IPS-NIHi7 (cell line): ENCODE measurements around the gene ITFG1.
A peak's percentile ranks its signal among the peaks of the same experiment; 100 is the strongest.
"Not testable (repeated sequence)": the region's sequence is repeated elsewhere in the genome, so short reads cannot be mapped to it uniquely, and the experiment has no call there.

ENCODE experiments used
- DNase-seq: peaks from one replicate; pipeline ENCODE4 v3.0.0; 2012; ENCODE audit warnings: mixed read lengths; ENCODE audit errors: extremely low spot score

The ITFG1 gene

GRCh38 chr16:47330562-47330961 lies 130.3 kb downstream of the ITFG1 start:
- not testable (repeated sequence) for DNase-seq

GRCh38 chr16:47324309-47324708 lies 136.6 kb downstream of the ITFG1 start:
- DNase-seq: not testable (repeated sequence)

GRCh38 chr16:47323241-47323640 lies 137.6 kb downstream of the ITFG1 start:
- DNase-seq: peak; percentile 18

GRCh38 chr16:47320546-47321310 lies 140.1 kb downstream of the ITFG1 start:
- no peak for DNase-seq

GRCh38 chr16:47317465-47318240 lies 143.2 kb downstream of the ITFG1 start:
- DNase-seq: peak; percentile 8

GRCh38 chr16:47316442-47317015 lies 144.3 kb downstream of the ITFG1 start:
- no peak for DNase-seq

- DNase-seq: peak; percentile 62
Observed at GRCh38 chr16:47311738-47312505, 148.9 kb downstream of the ITFG1 start.

- DNase-seq: no peak
Observed at GRCh38 chr16:47310792-47311211, 150.1 kb downstream of the ITFG1 start.

GRCh38 chr16:47309581-47310312 lies 151.1 kb downstream of the ITFG1 start:
- no peak for DNase-seq

GRCh38 chr16:47308601-47309000 lies 152.3 kb downstream of the ITFG1 start:
- no peak for DNase-seq

GRCh38 chr16:47304563-47304962 lies 156.3 kb downstream of the ITFG1 start:
- no peak for DNase-seq

- DNase-seq: no peak
Observed at GRCh38 chr16:47299587-47299986, 161.3 kb downstream of the ITFG1 start.

GRCh38 chr16:47284999-47285398 lies 175.9 kb downstream of the ITFG1 start:
- no peak for DNase-seq

- DNase-seq: no peak
Observed at GRCh38 chr16:47278306-47278970, 182.4 kb downstream of the ITFG1 start.

- DNase-seq: no peak
Observed at GRCh38 chr16:47276522-47276921, 184.3 kb downstream of the ITFG1 start.

- DNase-seq: no peak
Observed at GRCh38 chr16:47262938-47263337, 197.9 kb downstream of the ITFG1 start.

GRCh38 chr16:47260503-47260902 lies 200.4 kb downstream of the ITFG1 start:
- no peak for DNase-seq

GRCh38 chr16:47258874-47259461 lies 201.9 kb downstream of the ITFG1 start:
- peak; percentile 56 for DNase-seq

GRCh38 chr16:47254756-47255155 lies 206.1 kb downstream of the ITFG1 start:
- no peak for DNase-seq

GRCh38 chr16:47250983-47251382 lies 209.9 kb downstream of the ITFG1 start:
- DNase-seq: no peak
